HG03045 (cell line): ENCODE measurements around the gene NOSIP.

Experiments
- ATAC-seq: cut with Tn5 transposase; IDR thresholded peaks from one replicate; pipeline ENCODE4 v1.9.1; 2021; ENCODE audit warnings: mild to moderate bottlenecking, moderate library complexity; ENCODE audit not compliant: unreplicated experiment

Gene NOSIP

GRCh38 chr19:49549045-49549444, 31.3 kb downstream of the NOSIP start:
- ATAC-seq: no peak

GRCh38 chr19:49546825-49547565, 33.4 kb downstream of the NOSIP start:
- no peak for ATAC-seq

- ATAC-seq: no peak
Measured at GRCh38 chr19:49544154-49544553, 36.2 kb downstream of the NOSIP start.

GRCh38 chr19:49543032-49543431, 37.3 kb downstream of the NOSIP start:
- ATAC-seq: no peak

- ATAC-seq: no peak
Measured at GRCh38 chr19:49542446-49542845, 37.9 kb downstream of the NOSIP start.

GRCh38 chr19:49541914-49542313, 38.4 kb downstream of the NOSIP start:
- ATAC-seq: no peak

GRCh38 chr19:49539192-49539952, 41.0 kb downstream of the NOSIP start:
- ATAC-seq: no peak

- ATAC-seq: no peak
Measured at GRCh38 chr19:49538643-49539042, 41.7 kb downstream of the NOSIP start.

GRCh38 chr19:49536921-49537462, 43.4 kb downstream of the NOSIP start:
- ATAC-seq: no peak

- ATAC-seq: no peak
Measured at GRCh38 chr19:49534632-49535385, 45.5 kb downstream of the NOSIP start.

- ATAC-seq: peak; percentile 72
Measured at GRCh38 chr19:49533551-49534488, 46.5 kb downstream of the NOSIP start.

- no peak for ATAC-seq
Measured at GRCh38 chr19:49530708-49531107, 49.6 kb downstream of the NOSIP start.

GRCh38 chr19:49528211-49528771, 52.1 kb downstream of the NOSIP start:
- ATAC-seq: no peak

- no peak for ATAC-seq
Measured at GRCh38 chr19:49524812-49525455, 55.4 kb downstream of the NOSIP start.

- no peak for ATAC-seq
Measured at GRCh38 chr19:49520705-49521319, 59.5 kb downstream of the NOSIP start.

- no peak for ATAC-seq
Measured at GRCh38 chr19:49518033-49518432, 62.3 kb downstream of the NOSIP start.

GRCh38 chr19:49515767-49516166, 64.6 kb downstream of the NOSIP start:
- ATAC-seq: no peak

- no peak for ATAC-seq
Measured at GRCh38 chr19:49514151-49514550, 66.2 kb downstream of the NOSIP start.

- ATAC-seq: no peak
Measured at GRCh38 chr19:49513746-49514118, 66.6 kb downstream of the NOSIP start.
